Activated T-cell treated with anti-CD3 and anti-CD28 coated beads, Interleukin-2, amount 50 U/mL, for 48 hours (primary cell): Measurements from ENCODE around the gene TMEM116.

ENCODE experiments used
- DNase-seq, 2 experiments: peaks; one replicate each; pipeline ENCODE4 v3.0.0-alpha.2; 2020

TMEM116 gene

GRCh38 chr12:111887926-111888745, 124.8 kb downstream of the TMEM116 start:
- no peak for DNase-seq

- DNase-seq = no peak
Measured at GRCh38 chr12:111886662-111887545, 126.1 kb downstream of the TMEM116 start.

- no peak for DNase-seq
Measured at GRCh38 chr12:111881716-111882115, 131.2 kb downstream of the TMEM116 start.
